Measurements from ENCODE around the gene RNF151. TPM values are rescaled to one million over a fixed set of nuclear protein-coding genes. Genes with fewer than 3 reads are reported as not detected.

The RNF151 gene
- total RNA-seq, 1 experiment from 2014 or later: not detected

DNA sequence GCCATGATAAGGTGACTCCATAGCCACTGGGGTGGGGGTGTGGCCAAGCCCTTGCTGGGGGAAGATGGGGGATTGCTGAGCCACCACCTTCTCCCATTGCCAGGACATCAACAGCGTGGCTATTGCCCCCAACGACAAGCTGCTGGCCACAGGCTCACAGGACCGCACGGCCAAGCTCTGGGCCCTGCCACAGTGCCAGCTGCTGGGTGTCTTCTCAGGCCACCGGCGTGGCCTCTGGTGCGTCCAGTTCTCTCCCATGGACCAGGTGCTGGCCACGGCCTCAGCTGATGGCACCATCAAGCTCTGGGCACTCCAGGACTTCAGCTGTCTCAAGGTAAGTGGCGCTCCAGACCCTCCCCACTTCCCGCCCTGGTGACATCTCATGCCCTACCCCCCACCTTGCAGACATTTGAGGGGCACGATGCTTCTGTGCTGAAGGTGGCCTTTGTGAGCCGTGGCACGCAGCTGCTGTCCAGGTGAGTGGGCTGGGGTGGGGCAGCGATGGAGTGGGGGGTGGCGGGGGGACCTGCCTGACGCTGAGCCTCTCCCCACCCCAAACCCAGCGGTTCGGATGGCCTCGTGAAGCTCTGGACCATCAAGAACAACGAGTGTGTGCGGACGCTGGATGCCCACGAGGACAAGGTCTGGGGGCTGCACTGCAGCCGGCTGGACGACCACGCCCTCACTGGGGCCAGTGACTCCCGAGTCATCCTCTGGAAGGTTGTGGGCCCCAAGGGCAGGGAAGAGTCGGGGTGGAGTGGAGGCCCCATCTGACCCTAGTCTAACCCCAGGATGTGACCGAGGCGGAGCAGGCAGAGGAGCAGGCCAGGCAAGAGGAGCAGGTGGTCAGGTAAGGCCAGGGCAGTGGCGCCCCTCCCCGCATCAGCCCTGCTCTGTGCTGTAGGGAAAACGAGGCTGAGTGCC lies 10.6 kb downstream of the RNF151 start:
- DNase-seq (ENCODE audit: low read depth): no peak

DNA sequence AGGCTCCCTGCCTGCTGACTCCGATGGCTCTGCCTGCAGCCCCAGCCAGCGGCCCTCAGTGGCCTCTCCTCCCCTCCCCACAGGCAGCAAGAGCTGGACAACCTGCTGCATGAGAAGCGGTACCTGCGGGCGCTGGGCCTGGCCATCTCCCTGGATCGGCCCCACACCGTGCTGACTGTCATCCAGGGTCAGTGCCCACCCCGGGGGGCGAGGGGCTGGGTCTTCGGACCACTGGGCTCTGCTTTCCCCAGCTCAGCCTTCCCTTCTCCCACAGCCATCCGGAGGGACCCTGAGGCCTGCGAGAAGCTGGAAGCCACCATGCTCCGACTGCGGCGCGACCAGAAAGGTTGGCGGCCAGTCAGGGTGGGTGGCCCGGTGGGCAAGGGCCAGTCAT lies 11.2 kb downstream of the RNF151 start:
- no peak for DNase-seq (ENCODE audit: low read depth)

DNA sequence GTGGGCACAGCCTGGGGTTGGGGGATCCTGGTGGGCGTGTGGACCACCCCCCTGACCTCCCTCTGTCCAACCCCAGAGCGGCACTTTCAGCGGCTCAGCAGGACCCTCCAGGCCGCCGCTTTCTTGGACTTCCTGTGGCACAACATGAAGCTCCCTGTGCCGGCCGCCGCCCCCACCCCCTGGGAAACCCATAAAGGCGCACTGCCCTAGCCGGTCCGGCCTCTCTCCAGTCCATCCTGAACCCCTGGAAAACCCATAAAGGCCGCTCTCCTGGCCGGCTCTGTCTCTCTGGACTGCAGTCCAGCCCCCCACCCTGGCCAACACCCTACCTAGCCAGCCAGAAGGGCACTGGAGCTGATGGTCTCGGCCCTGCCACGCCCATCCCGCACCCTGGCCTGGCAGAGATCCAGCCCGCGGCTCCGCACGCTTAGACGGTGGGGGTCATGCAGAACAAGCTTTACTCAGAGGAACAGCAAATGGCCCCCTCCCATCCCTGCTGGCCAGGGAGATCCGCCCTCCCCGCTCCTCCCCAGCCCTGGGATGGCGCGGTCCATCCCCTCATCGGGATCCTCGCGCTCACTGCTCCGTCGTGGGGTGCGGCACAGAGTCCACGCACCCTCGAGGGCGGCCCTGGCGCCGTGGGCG lies 11.9 kb downstream of the RNF151 start:
- DNase-seq (ENCODE audit: low read depth): no peak

DNA sequence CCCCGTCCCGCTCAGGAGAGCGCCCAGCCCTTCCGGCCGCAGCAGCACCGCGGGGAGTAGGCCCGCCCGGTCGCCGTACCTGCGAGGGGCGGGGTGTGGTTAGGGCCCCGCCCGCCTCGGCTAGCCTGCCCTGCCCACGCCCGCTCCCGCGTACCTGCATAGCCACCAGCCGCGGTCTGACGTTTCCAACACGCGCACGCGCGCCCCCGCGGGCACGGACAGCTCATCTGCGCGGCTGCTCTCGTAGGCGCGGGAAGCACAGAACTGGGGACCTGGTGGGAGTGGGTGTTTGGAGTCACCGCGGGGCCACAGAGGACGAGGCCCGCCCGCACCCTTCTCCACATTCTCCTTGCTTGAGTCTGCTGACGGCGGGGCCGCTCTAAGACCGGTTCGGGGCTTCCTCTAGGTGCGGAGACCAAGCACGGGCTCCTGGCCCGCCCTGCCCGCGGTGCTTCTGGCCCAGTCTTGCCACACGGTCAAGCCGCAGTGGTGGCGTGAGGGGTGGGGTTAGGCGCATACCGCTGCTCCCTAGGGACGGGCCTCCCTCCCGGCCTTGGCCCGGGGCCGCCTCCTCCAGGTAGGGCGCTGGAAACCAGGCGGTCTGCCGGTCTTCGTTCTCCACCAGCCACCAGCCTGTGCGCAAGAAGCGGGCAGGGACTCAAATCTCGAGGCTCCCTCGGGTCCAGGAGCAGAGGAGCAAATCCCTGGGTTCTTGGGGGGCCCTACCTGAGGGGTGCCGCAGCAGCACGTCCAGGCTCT lies 12.8 kb downstream of the RNF151 start:
- no peak for DNase-seq (ENCODE audit: low read depth)

DNA sequence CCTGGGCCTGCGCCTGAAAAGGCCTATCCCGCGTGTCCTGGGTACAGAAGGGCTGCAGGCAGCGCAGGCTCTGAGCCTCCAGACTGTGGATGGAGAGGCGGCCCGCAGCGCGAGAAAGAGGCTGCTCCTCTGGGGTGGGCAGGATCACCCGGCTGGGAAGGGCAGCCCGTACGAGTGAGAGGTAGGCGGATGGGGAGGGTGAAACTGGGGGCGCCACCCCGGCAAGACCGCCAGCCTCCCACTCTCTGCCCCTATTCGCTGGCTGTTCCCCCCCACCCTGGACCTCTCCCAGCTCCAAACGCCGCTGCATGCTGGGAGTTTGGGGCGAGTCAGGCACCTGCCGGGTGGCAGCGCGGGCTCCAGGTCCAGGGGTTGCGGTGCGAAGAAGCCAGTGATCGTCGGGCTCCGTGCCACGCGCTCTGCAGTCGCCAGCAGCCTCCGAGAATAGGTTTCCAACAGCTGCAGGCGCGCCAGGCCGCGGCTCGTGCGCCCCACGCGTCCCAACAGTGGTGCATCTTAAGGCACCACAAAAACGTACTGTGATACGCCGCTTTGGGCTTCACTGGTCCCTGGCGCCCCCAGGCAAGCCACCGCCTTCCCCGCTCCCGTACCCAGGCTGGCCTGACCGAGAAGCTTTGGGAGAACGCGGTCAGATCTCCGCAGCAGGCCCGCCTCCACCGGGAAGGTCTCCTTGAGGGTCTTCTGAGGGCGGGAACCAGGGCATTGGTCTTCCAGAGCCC lies 13.5 kb downstream of the RNF151 start:
- DNase-seq (ENCODE audit: low read depth): no peak

GRCh38 chr16:1980770-1981087 lies 14.1 kb downstream of the RNF151 start:
- DNase-seq (ENCODE audit: low read depth): no peak

- no peak for DNase-seq (ENCODE audit: low read depth)
These were observed 14.8 kb downstream of the RNF151 start, which contains the start of gene NOXO1 for GRCh38 chr16:1981398-1981836. Gene NOXO1 (minus strand): TSS chr16:1981469. CDS start chr16:1981179, 290 bp downstream.

DNA sequence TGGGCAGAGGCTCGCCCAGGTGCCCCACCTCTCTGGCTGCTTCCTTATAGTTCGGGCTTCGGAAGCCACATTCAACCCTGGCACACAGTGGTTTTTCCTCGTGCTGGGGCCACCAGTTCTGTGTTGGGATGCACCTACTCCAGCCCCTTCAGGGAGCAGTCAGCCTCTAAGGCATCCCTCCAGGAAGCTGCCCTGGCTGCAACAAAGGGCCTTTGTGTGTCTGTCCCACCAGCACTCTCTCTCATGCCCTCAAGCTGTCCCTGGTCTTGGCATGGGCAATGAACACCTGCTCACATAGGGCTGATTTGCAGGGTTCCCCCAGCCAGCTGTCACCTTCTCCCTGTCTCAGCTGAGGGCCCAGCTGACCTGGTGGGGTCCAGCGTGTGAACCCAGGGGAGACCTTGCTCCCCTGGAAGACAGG lies 15.4 kb downstream of the RNF151 start:
- peak; percentile 43 for DNase-seq (ENCODE audit: low read depth)

DNA sequence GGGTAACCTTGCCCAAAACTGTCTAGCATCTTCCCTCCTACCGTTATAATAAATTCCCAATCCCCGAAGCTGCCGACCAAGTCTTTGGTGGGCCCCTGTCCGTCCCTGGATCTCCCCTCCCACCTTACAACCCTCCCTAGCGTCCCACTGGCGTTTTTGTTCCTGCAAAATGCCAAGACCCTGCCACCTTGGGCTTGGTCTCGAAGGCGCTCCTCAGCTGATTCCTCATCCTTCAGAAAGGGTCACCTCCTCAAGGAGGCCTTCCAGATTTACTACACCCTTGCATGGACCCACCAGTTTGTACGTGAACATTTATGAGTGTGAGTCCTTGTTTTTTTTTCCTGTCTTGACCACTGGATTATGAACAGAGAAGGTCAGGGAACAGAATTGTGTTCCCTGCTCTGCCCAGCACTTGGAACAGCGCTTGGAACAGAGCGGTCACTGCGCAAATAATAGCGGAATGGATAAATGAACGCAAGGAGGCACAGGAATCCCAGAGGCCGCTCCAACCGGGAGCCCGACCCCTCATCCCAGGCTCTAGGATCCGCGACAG lies 16.4 kb downstream of the RNF151 start:
- no peak for DNase-seq (ENCODE audit: low read depth)

- peak; percentile 91 for DNase-seq (ENCODE audit: low read depth)
These were observed 17.1 kb downstream of the RNF151 start, which contains the start of gene GFER for GRCh38 chr16:1983544-1984346. Gene GFER (plus strand): TSS chr16:1984193. CDS start chr16:1984219, 26 bp downstream.

- no peak for DNase-seq (ENCODE audit: low read depth)
These were observed 17.9 kb downstream of the RNF151 start for GRCh38 chr16:1984347-1985225.

GRCh38 chr16:1985466-1986150 lies 19.0 kb downstream of the RNF151 start:
- no peak for DNase-seq (ENCODE audit: low read depth)

DNA sequence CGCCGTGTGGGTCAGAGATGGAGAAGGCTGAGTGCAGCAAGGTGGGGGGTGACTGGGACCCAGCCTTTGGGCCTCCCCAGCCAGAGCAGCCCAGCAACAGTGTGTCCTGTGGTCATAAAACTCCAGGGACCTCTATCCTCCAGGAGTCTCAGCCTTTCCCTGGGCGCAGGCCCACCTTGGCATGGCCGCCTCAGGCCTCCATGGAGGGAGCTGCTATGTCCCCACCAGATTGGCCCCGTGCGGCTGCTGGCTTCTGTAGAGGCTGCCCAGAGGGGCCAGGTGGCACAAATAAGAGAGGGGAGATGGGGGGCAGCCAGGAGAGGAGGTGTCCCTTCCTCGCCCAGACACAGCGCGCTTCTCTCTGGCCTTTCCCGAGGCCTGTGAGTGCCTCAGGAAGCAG lies 20.5 kb downstream of the RNF151 start:
- DNase-seq (ENCODE audit: low read depth): no peak

GRCh38 chr16:1989209-1990100 lies 22.8 kb downstream of the RNF151 start, which contains the start of gene SYNGR3:
Gene SYNGR3 (plus strand): TSS chr16:1989970. CDS start chr16:1990103, 133 bp downstream.
- DNase-seq (ENCODE audit: low read depth): no peak

- DNase-seq (ENCODE audit: low read depth): no peak
These were observed 23.4 kb downstream of the RNF151 start for GRCh38 chr16:1990101-1990350.

GRCh38 chr16:1990351-1991134 lies 23.9 kb downstream of the RNF151 start:
- DNase-seq (ENCODE audit: low read depth): no peak

GRCh38 chr16:1991135-1991551 lies 24.5 kb downstream of the RNF151 start:
- no peak for DNase-seq (ENCODE audit: low read depth)

All from LHCN-M2 (cell line).